NT2/D1 (cell line): Measurements from ENCODE around the gene CACNA1G.

Experiments used
- SUZ12 ChIP-seq: IDR thresholded peaks from 2 replicates; pipeline ENCODE4 v1.6.1; 2011; ENCODE audit not compliant: insufficient read length, insufficient read depth; ENCODE audit errors: extremely low read depth
- YY1 ChIP-seq: IDR thresholded peaks from 2 replicates; pipeline ENCODE4 v1.6.1; 2011; ENCODE audit not compliant: insufficient read length, insufficient read depth

DNA sequence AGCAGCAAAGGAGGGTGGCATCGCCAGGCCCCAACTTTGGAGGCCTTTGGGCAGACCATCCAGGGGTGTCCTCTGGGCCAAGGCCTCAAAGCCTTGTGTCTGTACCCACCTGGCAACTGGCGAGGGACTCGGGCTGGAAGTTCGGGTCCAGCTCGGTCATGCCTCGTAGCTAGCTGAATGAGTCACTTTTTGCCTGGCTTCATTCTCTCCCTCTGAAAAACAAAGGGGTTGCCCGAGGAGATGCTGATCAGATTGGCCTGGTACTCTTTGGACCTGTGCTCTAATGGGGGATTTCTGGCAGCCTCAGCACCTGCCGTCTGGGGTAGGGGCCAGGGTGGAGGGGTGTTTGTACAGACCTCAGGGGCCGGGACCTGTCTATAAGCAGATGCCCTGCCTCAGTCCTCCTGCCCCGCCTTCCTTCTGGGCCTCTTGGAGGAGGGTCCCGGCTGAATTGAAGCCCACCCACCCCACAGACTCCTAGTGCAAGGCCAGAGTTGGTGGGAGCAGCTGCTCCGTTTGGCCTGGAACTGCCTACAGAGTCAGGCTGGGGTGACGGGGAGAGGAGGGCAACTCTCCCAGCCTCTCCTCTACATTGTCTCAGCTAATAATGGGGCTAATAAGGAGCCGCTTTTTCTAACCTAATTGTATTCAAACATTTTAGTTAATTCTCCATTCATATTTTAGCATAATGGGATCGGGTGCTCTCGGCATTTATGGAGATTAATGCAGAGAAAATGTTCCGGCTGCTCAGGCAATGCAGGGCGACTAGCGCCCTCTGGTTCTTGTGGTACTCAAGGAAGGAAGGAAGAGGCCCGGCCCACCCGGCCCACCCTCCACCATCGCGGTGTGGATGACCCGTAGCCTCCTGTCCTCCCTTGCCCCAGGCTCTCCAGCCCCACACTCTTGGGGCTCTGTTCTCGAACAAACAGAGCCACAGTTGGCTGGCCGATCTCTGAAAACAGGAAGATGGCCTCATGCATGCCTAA, 52.8 kb downstream of the CACNA1G start:
- TF ChIP-seq SUZ12 (no peak), YY1 (no peak)
